Measurements from ENCODE around the gene COL6A2. TPM values are rescaled to one million over a fixed set of nuclear protein-coding genes. Genes with fewer than 3 reads are reported as not detected.

Gene COL6A2
- total RNA-seq, 1 experiment from 2014 or later, result 127 TPM

- no peak overlapping the region for H3K4me3 ChIP-seq (ENCODE audit: insufficient read depth, low read depth, low read length)
- peak; percentile 60 for DNase-seq
- H3K36me3 ChIP-seq (replicated peaks; ENCODE audit: control insufficient read depth, insufficient read depth, low read length), result peaks cover 13% of the 10 kb centered on the region
- H3K27me3 ChIP-seq (ENCODE audit: control insufficient read depth, insufficient read depth, low read length), result no peaks in the 10 kb centered on the region
These were observed 19.1 kb downstream of the COL6A2 start for GRCh38 chr21:46116776-46117585.

GRCh38 chr21:46117586-46118315 lies 19.8 kb downstream of the COL6A2 start:
- Histone ChIP-seq H3K27me3 (ENCODE audit: control insufficient read depth, insufficient read depth, low read length) (no peaks in the 10 kb centered on the region), H3K36me3 (replicated peaks; ENCODE audit: control insufficient read depth, insufficient read depth, low read length) (peaks cover 13% of the 10 kb centered on the region), H3K4me3 (ENCODE audit: insufficient read depth, low read depth, low read length) (no peak overlapping the region)
- no peak for DNase-seq

GRCh38 chr21:46118316-46119143 lies 20.6 kb downstream of the COL6A2 start:
- no peaks in the 10 kb centered on the region for H3K27me3 ChIP-seq (ENCODE audit: control insufficient read depth, insufficient read depth, low read length)
- DNase-seq, result peak; percentile 60
- H3K36me3 ChIP-seq (replicated peaks; ENCODE audit: control insufficient read depth, insufficient read depth, low read length), result peaks cover 9% of the 10 kb centered on the region
- no peak overlapping the region for H3K4me3 ChIP-seq (ENCODE audit: insufficient read depth, low read depth, low read length)

GRCh38 chr21:46119144-46119636 lies 21.3 kb downstream of the COL6A2 start:
- Histone ChIP-seq H3K4me3 (ENCODE audit: insufficient read depth, low read depth, low read length) (no peak overlapping the region), H3K36me3 (replicated peaks; ENCODE audit: control insufficient read depth, insufficient read depth, low read length) (peaks cover 6% of the 10 kb centered on the region), H3K27me3 (ENCODE audit: control insufficient read depth, insufficient read depth, low read length) (no peaks in the 10 kb centered on the region)
- no peak for DNase-seq

- no peak overlapping the region for H3K4me3 ChIP-seq (ENCODE audit: insufficient read depth, low read depth, low read length)
- DNase-seq, result peak; percentile 56
- no peaks in the 10 kb centered on the region for H3K27me3 ChIP-seq (ENCODE audit: control insufficient read depth, insufficient read depth, low read length)
- H3K36me3 ChIP-seq (replicated peaks; ENCODE audit: control insufficient read depth, insufficient read depth, low read length), result peaks cover 6% of the 10 kb centered on the region
These were observed 21.8 kb downstream of the COL6A2 start for GRCh38 chr21:46119637-46120271.

- H3K4me3 ChIP-seq (ENCODE audit: insufficient read depth, low read depth, low read length), result no peak overlapping the region
- peak; percentile 53 for DNase-seq
- no peaks in the 10 kb centered on the region for H3K27me3 ChIP-seq (ENCODE audit: control insufficient read depth, insufficient read depth, low read length)
- peaks cover 5% of the 10 kb centered on the region for H3K36me3 ChIP-seq (replicated peaks; ENCODE audit: control insufficient read depth, insufficient read depth, low read length)
These were observed 22.7 kb downstream of the COL6A2 start for GRCh38 chr21:46120301-46121285.

GRCh38 chr21:46121286-46122221 lies 23.6 kb downstream of the COL6A2 start:
- peak; percentile 50 for DNase-seq

GRCh38 chr21:46122237-46122671 lies 24.3 kb downstream of the COL6A2 start:
- peak; percentile 46 for DNase-seq
- Histone ChIP-seq H3K4me3 (ENCODE audit: insufficient read depth, low read depth, low read length) (no peak overlapping the region), H3K36me3 (replicated peaks; ENCODE audit: control insufficient read depth, insufficient read depth, low read length) (peaks cover 3% of the 10 kb centered on the region), H3K27me3 (ENCODE audit: control insufficient read depth, insufficient read depth, low read length) (no peaks in the 10 kb centered on the region)

More at GRCh38 chr21:46121286-46122221, 23.6 kb downstream of the COL6A2 start:
- no peak overlapping the region for H3K4me3 ChIP-seq (ENCODE audit: insufficient read depth, low read depth, low read length)
- H3K36me3 ChIP-seq (replicated peaks; ENCODE audit: control insufficient read depth, insufficient read depth, low read length), result peaks cover 4% of the 10 kb centered on the region
- H3K27me3 ChIP-seq (ENCODE audit: control insufficient read depth, insufficient read depth, low read length), result no peaks in the 10 kb centered on the region

GRCh38 chr21:46122758-46123683 lies 25.1 kb downstream of the COL6A2 start:
- DNase-seq, result peak; percentile 41
- Histone ChIP-seq H3K36me3 (replicated peaks; ENCODE audit: control insufficient read depth, insufficient read depth, low read length) (peaks cover 3% of the 10 kb centered on the region), H3K27me3 (ENCODE audit: control insufficient read depth, insufficient read depth, low read length) (no peaks in the 10 kb centered on the region), H3K4me3 (ENCODE audit: insufficient read depth, low read depth, low read length) (no peak overlapping the region)

GRCh38 chr21:46124083-46124925 lies 26.4 kb downstream of the COL6A2 start:
- DNase-seq, result peak; percentile 51
- H3K27me3 ChIP-seq (ENCODE audit: control insufficient read depth, insufficient read depth, low read length), result no peaks in the 10 kb centered on the region
- H3K36me3 ChIP-seq (replicated peaks; ENCODE audit: control insufficient read depth, insufficient read depth, low read length), result peaks cover 1% of the 10 kb centered on the region
- H3K4me3 ChIP-seq (ENCODE audit: insufficient read depth, low read depth, low read length), result no peak overlapping the region

Data from H7 (cell line).